Prostate gland (tissue), 2 donors: ENCODE results near the gene GREB1.

Source experiments
- CTCF ChIP-seq, 4 experiments: fragments of 200-600 bp in 2 of 4; fragments of 450-650 bp in 2 of 4; sonication (generic) in 2 of 4; IDR thresholded peaks; 1 replicate in 3 of 4; 2 replicates in 1 of 4; pipeline ENCODE4 v1.5.1; 2016 to 2019; ENCODE audit warnings: antibody characterized with exemption in 4 of 4, mild to moderate bottlenecking in 2 of 4, moderate library complexity in 2 of 4
- POLR2A ChIP-seq: fragments of 450-650 bp; IDR thresholded peaks from one replicate; pipeline ENCODE4 v1.6.1; 2016; ENCODE audit warnings: antibody characterized with exemption, mild to moderate bottlenecking

- TF ChIP-seq POLR2A = no peak
- no peak for TF ChIP-seq CTCF (IDR thresholded peaks at IDR 0.05)
Measured at GRCh38 chr2:11547912-11548497, 14.2 kb downstream of the GREB1 start.
